Activated CD8-positive, alpha-beta memory T cell treated with anti-CD3 and anti-CD28 coated beads for 36 hours (primary cell): ENCODE measurements around the gene TNIP2. TPM values are rescaled to one million over a fixed set of nuclear protein-coding genes. Genes with fewer than 3 reads are reported as not detected.
"Not testable (repeated sequence)": the region's sequence is repeated elsewhere in the genome, so short reads cannot be mapped to it uniquely, and the experiment has no call there.

ENCODE experiments used
- CTCF ChIA-PET: fragments of 350-600 bp; sonication (Branson Sonifier 250); formaldehyde crosslinking; loops from one replicate; lab custom pipeline; 2021; ENCODE audit warnings: antibody characterized with exemption; lab: Charles Lee
- POLR2A ChIA-PET: fragments of 350-600 bp; sonication (Branson Sonifier 250); formaldehyde crosslinking; loops from one replicate; lab custom pipeline; 2021; ENCODE audit warnings: antibody characterized with exemption; lab: Charles Lee
- total RNA-seq, 2 experiments: library from RNA; stranded (reverse); gene quantifications; one replicate each; pipeline ENCODE4 v1.2.3, GENCODE V29; 2021

The TNIP2 gene
- total RNA-seq, 2 experiments from 2014 or later = 85.5 to 86.4 TPM

DNA sequence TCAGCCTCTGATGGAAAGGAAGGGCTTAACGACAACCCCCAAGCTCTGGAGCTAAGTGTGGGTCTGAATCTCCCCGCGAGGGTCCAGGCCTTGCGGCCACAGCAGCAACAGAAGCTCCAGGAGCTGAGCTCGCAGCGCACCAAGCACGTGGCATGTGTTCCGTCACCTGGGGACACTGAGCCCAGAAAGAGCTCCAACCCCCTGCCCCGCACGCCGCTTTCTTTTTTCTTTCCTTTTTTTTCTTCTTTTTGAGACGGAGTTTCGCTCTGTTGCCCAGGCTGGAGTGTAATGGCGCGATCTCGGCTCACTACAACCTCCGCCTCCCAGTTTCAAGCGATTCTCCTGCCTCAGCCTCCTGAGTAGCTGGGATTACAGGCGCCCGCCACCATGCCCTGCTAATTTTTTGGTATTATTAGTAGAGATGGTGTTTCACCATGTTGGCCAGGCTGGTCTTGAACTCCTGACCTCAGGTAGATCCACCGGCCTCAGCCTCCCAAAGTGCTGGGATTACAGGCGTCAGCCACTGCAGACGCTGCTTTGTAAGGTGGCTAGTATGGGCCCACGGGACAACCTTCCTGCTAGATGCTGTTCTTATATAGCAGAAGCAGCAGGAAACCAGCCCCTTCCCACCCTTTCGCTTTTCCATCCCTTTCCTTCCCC is 685 bp upstream of the TNIP2 start:
- POLR2A ChIA-PET = interaction anchor here (0.6 to 0.8 kb wide), 2 partner anchors 29 to 59 kb away, joined by 7 to 8 read pairs; no protein-coding TSS in a partner anchor
- CTCF ChIA-PET = interaction anchor here (1.8 kb wide), 1 partner anchor 10 kb away, joined by 10 read pairs; no protein-coding TSS in a partner anchor

DNA sequence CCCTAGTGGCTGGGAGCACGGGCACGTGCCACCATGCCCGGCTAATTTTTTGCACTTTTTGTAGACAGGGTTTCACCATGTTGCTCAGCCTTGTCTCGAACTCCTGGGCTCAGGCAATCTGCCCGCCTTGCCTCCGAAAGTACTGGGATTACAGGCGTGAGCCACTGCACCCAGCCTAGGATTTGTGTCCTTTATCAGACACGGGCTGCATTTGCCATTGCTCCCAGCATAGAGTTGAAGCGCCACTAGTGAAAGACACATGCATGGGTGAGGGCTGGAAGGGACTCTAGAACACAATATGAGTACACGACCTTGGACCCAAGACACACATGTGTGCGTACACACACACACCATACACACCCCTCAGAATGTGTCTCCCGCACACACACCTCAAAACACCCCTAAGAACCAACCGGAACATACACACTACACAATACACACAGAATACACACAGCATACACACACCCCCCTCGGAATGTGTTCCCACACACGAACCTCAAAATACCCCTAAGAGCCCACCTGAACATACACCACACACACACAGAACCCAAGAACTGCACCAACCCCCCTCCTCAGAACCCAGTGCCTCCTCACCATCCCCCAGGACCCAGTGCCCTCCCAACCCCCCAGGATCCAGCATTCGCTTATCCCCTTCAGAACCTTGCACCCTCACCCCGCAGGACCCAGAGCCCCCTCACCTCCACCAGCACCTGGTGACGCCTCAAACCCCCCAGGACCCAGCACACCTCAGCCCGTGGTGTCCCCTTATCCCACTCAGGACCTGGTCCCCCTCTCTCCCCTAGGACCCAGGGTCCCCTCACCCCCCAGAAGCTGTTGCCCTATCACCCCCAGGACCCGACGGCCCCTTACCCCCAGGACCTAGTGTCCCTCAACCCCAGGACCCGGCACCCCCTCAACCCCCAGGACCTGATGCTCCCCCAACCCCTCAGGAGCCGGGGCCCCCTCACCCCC is 1.0 kb downstream of the TNIP2 start:
- CTCF ChIA-PET = interaction anchor here (0.6 to 1.8 kb wide), 4 partner anchors 8 to 181 kb away, joined by 3 to 10 read pairs (median 3); no protein-coding TSS in a partner anchor
- POLR2A ChIA-PET = interaction anchor here (0.8 to 1.2 kb wide), 4 partner anchors 9 to 219 kb away, joined by 3 to 6 read pairs (median 4); partner anchors contain the start of genes FAM193A, GRK4 and NOP14

DNA sequence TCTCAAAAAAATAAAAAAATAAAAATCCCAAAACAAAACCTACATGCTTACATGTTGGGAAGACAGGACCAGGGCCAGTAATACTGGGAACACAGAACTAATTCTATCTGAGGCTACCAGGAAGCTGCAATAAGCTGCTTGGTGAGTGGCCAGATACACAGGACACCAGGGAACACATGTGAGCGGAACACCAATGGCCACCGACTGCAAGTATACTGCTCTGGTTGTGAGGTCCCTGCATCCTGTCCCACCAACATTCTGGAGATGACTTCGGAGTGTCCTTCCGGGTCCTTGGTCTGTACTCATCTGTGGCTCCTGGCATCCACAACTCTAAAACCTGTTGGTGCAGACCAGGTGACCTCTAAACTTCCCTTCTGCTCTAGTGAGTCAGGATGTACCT is 2.7 kb downstream of the TNIP2 start:
- CTCF ChIA-PET = no interaction called here
- POLR2A ChIA-PET = no interaction called here

DNA sequence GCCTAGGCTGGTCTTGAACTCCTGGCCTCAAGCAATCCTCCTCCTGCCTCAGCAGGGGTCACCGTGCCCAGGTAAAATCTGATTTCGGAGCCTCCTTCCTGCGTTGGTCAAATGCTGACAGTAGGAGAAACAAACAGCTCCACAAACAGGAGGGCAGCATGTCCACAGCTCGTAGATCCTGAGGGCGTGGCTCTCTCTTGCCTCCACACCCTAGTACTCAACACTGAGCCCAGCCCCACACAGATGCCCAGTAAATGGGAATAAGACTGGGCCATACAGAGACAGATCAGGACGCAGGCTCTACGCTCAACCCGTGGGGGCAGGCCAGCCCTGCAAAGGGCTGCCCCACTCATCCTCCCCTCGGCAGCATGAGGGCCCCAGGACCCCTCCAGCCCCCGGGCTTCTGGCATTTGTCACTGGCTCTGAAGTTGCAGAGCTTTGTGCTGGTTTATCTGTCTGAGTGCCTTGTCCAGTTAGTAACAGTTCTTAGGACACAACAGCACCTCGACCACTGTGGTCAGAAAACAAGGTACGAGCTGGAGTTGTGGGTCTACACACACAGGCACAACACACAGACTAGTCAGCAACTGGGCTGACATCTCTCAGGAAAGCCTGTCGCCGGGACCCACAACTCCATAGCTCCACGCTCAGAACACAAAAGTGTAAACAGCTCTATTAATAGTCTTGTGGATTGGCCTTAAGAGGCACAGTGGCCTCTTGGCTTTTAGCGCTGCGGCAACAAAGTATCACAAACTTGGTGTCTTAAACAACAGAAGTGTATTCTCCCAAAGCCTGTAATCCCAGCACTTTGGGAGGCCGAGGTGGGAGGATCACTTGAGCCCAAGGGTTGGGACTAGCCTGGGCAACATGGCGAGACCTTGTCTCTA is 5.2 kb downstream of the TNIP2 start:
- CTCF ChIA-PET = interaction anchor here (1.3 kb wide), 1 partner anchor 32 kb away, joined by 3 read pairs; no protein-coding TSS in a partner anchor

DNA sequence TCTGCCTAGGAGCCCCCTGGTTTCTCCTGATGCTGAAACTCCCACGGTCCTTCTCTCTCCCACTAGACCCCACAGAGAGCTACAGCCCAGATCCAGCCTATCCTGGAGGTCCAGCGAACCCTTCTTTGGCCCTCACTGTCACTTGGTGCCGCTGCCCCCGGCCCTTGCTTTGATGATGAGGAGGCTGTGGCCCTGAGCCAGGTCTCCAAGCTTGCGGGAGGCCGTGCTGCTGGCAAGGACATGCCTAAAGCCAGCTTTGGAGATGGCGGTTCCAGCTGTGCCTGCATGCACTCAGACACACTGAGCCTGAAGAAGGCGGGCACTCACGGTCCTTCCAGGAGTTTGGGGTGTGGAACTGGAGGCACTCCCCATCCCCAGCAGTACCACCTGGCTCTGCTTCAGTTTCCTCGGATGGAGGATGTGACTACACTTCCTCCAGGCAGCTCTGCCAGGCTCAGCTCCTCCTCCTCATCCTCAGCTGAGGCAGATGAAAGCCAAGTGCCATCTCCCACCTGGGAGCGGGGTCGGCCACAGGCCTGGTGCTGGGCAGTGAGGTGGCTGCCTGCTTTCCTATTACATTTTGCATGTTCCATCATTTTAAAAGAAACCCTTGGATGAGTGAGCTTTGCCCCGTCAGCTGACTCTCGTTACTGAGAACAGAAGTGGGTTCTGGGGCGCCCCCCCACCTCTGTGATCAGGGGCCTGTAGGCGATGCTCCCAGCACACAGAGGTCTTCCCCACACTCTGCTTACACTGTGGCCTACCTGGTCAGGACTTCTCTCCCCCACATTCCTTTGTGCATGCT is 9.0 kb downstream of the TNIP2 start:
- CTCF ChIA-PET = interaction anchor here (0.5 to 1.8 kb wide), 5 partner anchors 9 to 115 kb away, joined by 3 to 10 read pairs (median 3); partner anchors contain the start of gene TNIP2
- POLR2A ChIA-PET = interaction anchor here (0.6 to 3.5 kb wide), 8 partner anchors 9 to 216 kb away, joined by 3 to 18 read pairs (median 4); partner anchors contain the start of genes GRK4 and NOP14

More for the DNA sequence above, 5.2 kb downstream of the TNIP2 start:
- POLR2A ChIA-PET = interaction anchor here (0.6 kb wide), 1 partner anchor 203 kb away, joined by 3 read pairs; no protein-coding TSS in a partner anchor

DNA sequence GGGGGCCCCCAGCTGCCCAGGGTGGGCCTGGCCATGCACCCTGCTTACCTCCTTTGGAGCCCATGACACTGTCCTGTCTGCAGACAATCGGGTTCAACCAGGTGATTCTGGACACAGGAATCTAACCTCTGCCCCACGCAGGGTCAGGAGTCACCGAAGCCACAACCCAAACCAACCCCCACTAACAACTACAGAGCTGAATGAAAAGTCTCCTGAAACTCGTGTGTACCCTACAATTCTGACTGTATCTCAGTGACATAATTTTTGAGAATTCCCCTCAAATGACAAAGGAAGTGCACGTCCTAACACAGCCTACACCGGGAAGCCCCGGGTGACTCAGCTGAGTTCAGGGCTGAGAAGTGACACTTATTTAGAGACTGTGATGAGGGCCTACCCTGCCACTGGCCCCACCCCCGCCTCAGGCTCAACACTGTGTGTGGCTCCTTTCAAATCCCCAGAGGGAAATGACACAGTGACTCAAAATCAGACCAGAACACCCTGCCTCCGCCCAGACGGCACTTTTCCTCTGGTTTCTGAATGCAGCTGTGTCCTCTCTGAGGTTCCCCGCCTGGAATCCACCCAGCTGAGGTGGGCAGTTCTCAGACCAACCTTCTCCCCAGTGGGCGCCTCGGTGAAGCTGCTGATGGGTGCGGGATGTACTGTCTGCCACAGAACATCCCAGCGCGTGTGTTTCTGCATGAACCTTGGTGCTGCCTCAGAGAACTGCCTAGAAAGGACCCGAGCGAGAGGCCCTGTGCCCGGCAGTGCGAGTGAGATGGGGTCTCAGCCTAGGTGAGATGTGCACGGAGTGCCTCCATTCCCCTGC is 9.9 kb downstream of the TNIP2 start:
- ChIA-PET CTCF (interaction anchor here (0.5 to 1.8 kb wide), 6 partner anchors 10 to 116 kb away, joined by 3 to 10 read pairs (median 3); partner anchors contain the start of gene TNIP2), POLR2A (interaction anchor here (0.5 to 3.5 kb wide), 11 partner anchors 9 to 277 kb away, joined by 3 to 18 read pairs (median 4); partner anchors contain the start of genes FAM193A, GRK4, NOP14 and RNF4)

DNA sequence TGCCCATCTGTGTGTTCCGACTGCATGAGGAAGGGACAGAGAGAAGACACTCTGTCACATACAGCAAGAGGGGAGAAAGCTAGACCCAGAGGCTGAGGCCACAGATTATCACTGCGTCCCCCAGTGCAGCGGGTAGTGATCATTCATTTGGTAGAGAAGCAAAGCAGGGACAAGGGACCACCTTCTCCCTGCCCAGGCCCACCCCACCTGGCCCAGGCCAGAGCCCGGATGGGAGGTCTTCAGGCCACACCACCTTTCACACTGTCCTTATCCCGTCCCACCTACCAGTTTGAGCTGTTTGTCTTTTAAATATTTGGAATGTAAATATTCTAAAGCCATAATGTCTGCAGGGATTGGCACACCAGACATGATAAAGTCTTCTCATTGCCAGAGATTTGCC is 10.6 kb downstream of the TNIP2 start:
- ChIA-PET POLR2A (interaction anchor here (0.9 to 3.5 kb wide), 7 partner anchors 40 to 276 kb away, joined by 3 to 18 read pairs (median 5); partner anchors contain the start of genes FAM193A, GRK4, NOP14 and RNF4), CTCF (interaction anchor here (1.0 kb wide), 1 partner anchor 46 kb away, joined by 3 read pairs; no protein-coding TSS in a partner anchor)

DNA sequence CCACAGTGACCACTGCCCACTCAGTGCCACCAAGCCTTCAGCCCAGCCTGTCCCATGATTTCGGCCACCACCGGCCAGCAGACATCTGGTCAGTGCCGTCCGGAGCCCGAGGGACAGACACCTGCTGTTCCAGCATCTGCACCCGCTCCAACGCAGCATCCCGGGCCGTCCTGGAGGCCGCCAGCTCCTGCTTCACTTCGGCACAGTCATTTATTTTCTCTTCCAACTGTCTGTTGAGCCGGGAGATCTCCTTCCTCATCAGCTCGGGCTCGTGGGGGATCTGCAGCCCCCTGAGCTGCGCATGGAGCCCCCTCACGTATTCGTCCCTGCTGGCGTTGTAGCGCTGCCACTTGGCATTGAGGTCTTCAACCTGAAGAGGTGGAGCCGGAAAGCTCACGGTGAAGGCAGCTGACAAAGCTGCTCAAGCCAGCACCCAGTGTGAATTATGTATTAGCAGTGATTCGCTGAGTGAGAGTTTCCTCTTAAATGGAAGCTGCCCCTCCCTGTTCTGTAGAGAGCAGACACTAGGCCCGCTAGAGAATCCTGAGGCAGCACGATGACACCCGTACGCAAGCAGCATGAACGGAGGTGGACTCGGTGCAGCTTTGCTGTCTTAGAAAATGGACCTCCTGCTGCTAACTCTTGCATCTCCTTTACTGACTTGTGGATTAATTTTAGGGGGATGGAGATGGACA is 11.4 kb downstream of the TNIP2 start:
- CTCF ChIA-PET = interaction anchor here (1.0 kb wide), 1 partner anchor 11 kb away, joined by 3 read pairs; no protein-coding TSS in a partner anchor
- POLR2A ChIA-PET = interaction anchor here (3.5 kb wide), 1 partner anchor 191 kb away, joined by 18 read pairs; no protein-coding TSS in a partner anchor

DNA sequence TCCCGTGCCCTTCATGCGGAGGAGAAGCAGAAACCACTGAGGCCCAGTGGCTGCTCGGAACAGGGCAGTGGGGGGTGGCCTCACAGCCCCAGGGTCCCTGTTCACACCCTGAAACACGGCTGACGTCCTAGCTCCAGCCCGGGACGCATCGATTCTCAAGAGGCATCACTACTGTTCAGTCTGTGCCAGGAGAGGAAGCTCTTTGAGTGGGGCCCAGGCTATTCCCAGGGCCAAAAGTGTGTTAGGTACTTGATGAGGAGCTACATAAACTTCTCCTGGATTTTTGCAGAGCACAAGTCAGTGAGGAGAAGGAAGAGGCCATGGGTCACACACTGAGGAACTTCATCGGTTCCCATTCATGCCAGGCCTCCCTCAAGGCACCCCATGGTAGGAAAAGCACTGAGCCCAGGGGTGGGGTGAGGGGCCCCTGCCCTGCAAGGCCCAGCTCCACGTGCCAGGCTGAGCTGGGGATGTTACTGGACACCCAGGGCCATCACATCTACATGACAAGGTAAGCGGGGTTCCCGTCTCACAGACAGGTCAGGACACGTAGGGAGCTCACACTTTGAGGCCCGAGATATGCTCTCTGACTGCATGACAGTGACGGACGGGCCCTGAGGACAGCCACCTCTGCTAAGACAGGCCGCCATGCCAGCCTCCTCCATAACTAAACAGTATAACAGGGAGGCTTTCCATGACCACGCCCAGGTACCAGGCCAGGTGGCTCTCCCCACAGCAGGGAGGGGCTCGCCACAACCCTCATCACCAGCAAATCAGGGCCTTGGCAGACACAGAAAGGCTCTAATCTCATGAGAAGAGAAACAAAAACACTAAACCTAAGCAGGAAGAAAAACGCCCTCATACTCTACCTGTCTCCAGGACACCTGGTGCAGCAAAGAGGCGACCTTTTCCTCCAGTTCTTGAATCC is 12.4 kb downstream of the TNIP2 start:
- ChIA-PET POLR2A (interaction anchor here (0.5 kb wide), 1 partner anchor 474 kb away, joined by 4 read pairs; no protein-coding TSS in a partner anchor), CTCF (interaction anchor here (1.0 kb wide), 1 partner anchor 12 kb away, joined by 3 read pairs; no protein-coding TSS in a partner anchor)

DNA sequence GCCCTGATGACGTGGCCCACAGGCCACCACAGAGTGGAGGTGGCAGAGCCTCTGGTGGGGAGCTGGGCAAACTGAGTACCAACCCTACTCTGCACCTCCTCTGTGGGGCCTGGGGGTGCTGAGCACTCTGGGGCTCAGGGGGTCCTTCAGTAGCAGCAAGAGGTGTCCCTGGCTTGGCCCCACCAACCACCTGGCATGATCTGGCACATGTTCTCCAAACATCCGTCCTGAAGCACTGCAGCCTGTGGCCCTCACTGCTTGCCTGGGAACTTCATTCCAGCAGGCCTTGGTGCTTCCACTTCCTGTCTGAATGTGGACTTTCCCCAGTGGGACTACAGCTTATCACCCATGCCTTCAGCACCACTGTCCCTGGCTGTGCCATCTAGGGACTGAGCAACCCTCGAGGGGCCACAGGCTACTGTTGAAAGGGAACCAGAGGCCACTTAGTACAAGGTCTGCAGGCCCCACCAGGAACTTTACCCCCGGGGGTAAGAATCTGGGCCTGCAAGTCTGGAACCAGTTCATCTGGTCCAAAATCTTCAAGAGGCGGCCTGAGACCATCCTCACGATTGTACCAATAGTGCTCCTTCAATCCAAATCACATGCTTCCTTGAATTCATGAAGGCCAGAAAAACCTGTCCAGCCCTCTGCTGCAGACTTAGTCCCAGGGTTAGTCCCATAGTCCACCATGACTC is 13.2 kb downstream of the TNIP2 start:
- ChIA-PET POLR2A (no interaction called here), CTCF (interaction anchor here (1.2 kb wide), 1 partner anchor 11 kb away, joined by 3 read pairs; no protein-coding TSS in a partner anchor)

DNA sequence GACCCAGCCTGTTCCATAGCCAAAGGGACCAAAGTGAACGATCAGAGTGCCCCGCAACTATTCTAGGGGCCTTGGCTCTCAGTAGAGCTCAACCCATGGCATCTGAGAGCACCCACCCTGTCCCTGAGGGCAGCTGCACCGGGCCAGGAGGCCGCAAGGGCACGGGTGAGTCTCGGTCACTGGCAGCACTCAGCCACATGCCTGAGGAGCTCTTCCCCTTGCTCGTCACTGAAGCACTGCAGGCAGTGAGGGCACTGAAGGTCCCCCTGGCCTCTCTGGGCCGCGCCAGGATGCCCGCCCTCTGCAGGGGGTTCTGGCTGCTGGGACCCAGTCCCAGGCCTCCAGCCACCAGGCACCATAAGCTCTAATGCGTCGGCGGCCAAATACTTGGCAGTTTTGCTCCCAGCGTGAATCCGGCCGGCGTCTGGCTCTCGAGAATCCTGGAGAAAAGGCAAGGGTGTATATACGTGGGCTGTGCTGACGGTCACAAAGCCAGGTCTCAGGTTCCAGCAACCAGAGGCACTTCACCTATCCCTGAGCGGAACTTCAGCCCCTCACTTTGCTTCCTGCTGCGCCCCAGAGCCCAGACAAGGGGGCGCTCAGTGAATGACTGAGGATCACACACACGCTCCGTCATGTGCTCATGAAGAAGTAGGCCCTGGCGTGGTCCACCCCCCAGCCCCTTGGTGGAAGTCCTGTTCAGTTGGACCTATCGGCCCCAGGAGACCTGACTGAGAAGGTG is 13.9 kb downstream of the TNIP2 start:
- CTCF ChIA-PET = interaction anchor here (1.2 kb wide), 1 partner anchor 10 kb away, joined by 3 read pairs; no protein-coding TSS in a partner anchor
- POLR2A ChIA-PET = interaction anchor here (0.8 kb wide), 1 partner anchor 18 kb away, joined by 3 read pairs; no protein-coding TSS in a partner anchor

DNA sequence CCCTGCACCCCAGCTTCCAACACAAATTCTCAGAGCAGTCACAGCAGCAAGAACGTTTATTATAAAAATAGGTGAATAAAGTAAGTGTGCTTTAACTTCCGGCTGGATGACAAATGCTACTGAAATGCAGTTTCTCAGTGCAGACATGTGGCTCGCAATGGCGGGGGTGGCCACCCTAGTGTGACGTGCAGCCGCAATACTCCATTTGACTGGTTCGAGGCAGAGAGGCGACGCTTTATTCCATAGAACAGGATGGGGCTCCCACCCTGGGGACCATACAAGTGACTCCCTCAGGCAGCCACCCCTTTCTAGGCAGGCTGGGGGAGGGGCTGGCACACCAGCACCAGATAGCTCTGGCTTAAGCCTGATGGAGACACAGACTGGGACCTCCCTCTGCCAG is 14.5 kb downstream of the TNIP2 start:
- CTCF ChIA-PET = interaction anchor here (1.2 kb wide), 1 partner anchor 9 kb away, joined by 3 read pairs; no protein-coding TSS in a partner anchor

DNA sequence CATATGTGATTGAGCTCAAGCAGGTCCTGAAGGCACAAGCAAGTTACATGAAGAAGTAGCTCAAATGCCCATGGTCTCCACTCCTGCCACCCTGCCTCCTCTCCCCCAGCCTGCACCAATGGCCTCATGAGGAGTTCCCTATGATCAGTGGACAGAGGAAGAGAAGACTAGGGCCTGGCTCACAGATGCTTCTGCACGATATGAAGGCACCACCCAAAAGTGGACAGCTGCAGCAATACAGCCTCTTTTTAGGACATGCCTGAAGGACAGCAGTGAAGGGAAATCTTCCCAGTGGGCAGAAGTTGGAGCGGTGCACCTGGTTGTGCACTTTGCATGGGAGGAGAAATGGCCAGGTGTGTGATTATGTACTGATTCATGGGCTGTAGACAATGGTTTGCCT is 17.8 kb downstream of the TNIP2 start:
- POLR2A ChIA-PET, CTCF ChIA-PET: not testable (repeated sequence)

More for the DNA sequence above, 14.5 kb downstream of the TNIP2 start:
- POLR2A ChIA-PET = interaction anchor here (0.8 kb wide), 1 partner anchor 17 kb away, joined by 3 read pairs; no protein-coding TSS in a partner anchor
